HG02759 (cell line): Measurements from ENCODE around the gene POF1B.
A peak's percentile ranks its signal among the peaks of the same experiment; 100 is the strongest.
"Not testable (repeated sequence)": the region's sequence is repeated elsewhere in the genome, so short reads cannot be mapped to it uniquely, and the experiment has no call there.

Experiments used
- ATAC-seq: cut with Tn5 transposase; IDR thresholded peaks from one replicate; pipeline ENCODE4 v1.9.1; 2021; ENCODE audit warnings: mild to moderate bottlenecking, moderate library complexity; ENCODE audit not compliant: unreplicated experiment

Gene POF1B

DNA sequence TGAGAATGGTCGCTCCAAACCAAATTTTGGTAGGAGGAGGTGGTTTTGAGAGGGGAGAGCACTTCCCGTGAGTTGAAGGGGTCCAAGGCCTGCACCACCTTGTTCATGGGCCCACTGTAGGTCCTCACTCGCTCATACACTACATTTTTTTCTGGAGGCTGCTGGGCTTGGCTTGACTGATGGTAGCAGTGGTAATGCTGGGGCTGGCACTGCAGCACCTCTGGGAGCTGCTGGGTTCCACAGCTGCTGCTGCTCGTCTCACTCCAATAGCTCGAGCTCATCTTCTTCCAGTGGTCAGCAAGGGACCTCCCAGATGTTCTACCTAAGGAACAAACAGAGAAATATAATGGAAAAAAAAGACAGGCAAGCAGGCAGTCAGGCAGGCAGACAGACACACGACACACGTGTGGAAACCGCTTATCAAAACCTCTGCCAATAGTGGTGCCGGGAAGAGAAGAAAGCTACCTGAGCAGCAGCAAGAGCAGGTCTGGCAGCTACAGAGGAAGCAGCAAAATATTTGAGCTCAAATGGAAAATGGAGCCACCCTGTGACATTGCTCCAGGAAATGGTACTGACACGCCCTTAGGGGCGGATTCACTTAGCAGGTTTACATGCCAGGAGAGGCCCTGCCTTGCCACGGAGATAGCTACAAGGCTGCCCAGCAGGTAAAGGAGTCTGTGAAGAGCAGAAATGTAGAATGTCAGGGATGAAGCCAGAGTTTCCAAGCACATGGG is at the start of gene POF1B:
Gene POF1B, minus strand, starts transcription at position 492 of the 734 bp plus-strand sequence. Its CDS starts 211 bp downstream, at position 281.
- ATAC-seq = peak; percentile 81

- ATAC-seq = no peak
Measured at GRCh38 chrX:85429066-85429465, 49.6 kb upstream of the POF1B start.

DNA sequence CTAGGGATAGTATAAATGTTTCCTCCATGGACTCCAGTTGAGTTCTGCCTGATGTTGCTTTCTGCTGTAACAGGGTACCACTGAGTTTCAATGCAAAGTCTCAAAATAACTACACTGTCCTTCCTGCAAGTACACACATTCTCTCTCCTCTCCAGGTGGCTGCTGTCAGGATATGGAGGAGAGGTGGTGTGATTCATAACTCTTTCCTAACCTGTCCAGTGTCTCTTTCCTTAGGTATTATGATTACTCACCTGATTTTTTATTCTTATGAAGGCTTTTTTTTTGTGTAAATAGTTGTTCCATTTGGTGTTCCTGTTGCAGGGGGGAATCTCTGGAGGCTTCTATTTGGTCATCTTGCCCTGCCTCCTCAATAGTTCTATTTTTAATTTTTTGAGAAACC is 39.8 kb upstream of the POF1B start:
- no peak for ATAC-seq

- no peak for ATAC-seq
Measured at GRCh38 chrX:85391878-85392238, 12.4 kb upstream of the POF1B start.

- no peak for ATAC-seq
Measured at GRCh38 chrX:85391185-85391877, 11.9 kb upstream of the POF1B start.

GRCh38 chrX:85381602-85382001 is 2.1 kb upstream of the POF1B start:
- no peak for ATAC-seq

GRCh38 chrX:85378461-85378860 is 1.0 kb downstream of the POF1B start:
- no peak for ATAC-seq

GRCh38 chrX:85375333-85375738 is 4.1 kb downstream of the POF1B start:
- no peak for ATAC-seq

GRCh38 chrX:85365370-85365995 is 14.0 kb downstream of the POF1B start:
- no peak for ATAC-seq

- no peak for ATAC-seq
Measured at GRCh38 chrX:85359051-85359450, 20.4 kb downstream of the POF1B start.

DNA sequence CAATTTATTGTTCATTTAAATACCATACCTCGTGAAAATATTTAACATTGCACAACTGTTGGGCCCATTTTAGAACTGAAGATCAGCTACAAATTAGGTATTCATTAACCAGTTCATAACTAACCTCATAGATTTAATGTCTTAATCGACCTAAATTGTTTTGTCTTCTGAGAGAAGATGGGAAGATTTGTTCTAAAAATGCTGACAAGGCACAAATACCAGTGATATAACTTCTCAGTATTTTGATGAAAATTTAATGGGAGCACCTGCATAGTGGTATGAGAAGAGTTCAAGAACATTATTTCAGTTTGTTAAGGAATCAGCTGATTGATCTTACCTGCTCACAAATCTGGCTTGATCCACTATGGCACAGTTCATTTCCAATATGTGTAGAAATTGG is 33.9 kb downstream of the POF1B start:
- no peak for ATAC-seq

DNA sequence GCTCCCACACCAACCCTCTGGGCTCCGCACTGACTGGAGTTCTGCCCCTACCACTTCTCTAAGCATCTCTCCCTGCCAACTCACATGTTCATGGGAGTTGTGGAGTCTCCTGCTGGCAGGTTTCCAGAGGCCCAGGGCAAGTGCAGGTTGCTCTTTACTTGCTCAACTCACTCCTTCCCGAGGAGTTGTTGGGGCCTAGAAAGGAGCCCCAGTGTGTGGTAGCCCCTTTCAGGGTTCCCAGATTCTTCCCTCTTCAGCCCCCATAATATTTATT is 52.5 kb downstream of the POF1B start:
- no peak for ATAC-seq

DNA sequence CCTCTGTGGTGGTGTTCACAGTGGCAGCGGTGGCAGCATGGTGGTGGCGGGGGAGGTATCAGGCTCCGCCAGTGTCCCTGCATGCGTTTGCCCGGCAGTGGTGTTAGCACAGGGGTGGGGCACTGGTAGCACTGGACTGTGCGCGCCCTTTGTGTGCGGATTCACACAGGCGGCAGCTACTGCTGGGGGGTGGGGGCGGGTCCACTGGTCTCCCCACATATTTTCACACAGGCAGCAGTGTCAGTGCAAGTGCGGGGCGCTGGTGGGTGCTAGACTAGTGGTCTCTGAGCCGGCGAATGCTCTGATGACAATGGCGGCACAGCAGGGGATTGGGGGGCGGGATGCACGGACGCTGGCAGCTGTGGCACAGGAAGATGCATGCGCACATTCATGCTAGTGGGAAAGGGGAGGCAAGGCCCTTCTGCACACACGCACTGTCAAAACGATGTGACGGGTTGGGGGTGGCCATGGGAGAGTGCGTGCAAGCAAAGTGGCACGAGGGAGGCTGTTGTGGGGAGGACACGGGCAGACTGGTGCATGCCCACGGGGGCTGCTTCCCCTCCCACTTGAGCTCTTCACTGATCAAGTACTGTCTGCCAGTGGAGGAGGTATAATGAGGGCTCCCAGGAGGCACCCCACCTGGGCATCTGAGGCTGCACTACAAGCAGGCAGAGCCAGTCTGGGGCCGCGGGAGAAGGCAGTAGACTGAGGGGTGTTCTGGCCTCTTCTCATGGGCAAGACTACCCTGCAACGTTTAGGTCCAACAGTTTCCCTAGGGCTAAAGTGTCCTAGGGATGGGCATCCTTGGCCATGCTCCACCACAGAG is 53.0 kb downstream of the POF1B start:
- no peak for ATAC-seq

DNA sequence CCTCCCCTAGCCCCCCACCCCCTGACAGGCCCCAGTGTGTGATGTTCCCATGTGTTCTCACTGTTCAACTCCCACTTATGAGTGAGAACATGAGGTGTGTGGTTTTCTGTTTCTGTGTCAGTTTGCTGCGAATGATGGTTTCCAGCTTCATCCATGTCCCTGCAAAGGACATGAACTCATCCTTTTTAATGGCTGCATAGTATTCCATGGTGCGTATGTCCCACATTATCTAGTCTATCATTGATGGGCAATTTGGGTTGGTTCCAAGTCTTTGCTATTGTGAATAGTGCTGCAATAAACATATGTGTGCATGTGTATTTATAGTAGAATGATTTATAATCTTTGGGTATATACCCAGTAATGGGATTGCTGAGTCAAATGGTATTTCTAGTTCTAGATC is 68.1 kb downstream of the POF1B start:
- not testable (repeated sequence) for ATAC-seq

- ATAC-seq = no peak
Measured at GRCh38 chrX:85309717-85310116, 69.7 kb downstream of the POF1B start.

DNA sequence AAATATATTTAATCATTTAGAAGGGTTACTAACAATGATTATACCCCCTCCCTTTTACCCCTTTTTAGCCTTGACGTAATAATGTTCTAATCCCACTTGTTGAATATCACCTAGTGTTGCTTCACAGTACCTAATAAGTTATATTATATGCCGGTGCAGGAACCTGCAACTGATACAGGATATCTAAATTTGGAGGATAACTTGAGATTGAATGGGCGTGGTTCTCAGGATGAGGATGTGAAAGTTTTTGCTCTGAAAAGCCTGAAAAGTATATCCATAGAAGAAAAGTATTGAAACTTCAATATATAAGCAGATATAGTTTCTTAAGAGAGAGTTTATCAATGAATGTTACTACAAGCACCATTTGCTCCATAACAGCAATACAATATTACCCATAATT is 75.9 kb downstream of the POF1B start:
- ATAC-seq = peak; percentile 66

DNA sequence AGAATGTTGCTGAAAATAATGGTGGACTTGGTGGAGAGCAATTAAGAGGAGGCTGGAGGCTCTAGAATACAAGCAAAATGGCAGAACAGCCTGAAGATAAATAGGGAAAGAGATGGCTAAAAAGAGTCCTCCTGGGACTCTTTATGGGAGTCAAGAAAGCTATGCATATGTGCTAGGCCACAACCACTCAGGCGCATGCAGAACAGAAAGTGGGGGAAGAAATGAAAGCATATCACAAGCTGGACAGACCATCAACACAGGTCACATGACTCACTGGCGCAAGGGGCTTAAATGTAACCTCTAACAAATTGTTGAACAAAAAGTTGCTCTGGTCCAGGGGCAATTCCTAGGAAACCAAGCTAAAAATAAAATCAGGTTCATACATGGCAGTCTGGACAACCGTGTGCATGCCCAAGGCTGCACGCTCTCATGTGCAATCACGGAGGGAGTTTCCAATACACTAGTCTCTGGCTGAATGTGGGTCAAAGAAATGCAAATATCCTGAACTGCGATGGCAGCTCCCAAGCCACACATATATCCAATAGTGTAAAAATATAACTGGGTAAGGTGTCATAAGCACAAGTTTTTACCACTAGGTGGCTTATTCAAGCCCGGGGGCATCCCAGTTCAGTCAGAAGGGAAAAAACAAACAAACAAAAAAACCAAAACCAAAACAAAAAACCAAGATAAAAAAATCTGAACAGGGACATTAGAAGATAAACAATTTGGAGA is 90.3 kb downstream of the POF1B start:
- ATAC-seq = no peak

GRCh38 chrX:85285286-85285685 is 94.2 kb downstream of the POF1B start:
- ATAC-seq = not testable (repeated sequence)

- ATAC-seq = peak; percentile 48
Measured at GRCh38 chrX:85244450-85245211, 134.8 kb downstream of the POF1B start.
